Endodermal cell (in vitro differentiated cells): ENCODE data around the gene GAP43. TPM values are rescaled to one million over a fixed set of nuclear protein-coding genes. Genes with fewer than 3 reads are reported as not detected.

Source experiments
- DNase-seq: peaks from one replicate; pipeline ENCODE4 v3.0.0-alpha.2; 2017
- H3K27ac ChIP-seq: 2 replicates; pipeline ENCODE4 v1.5.1; 2013; ENCODE audit warnings: mild to moderate bottlenecking, low read depth, low read length, moderate library complexity
- H3K27me3 ChIP-seq: 2 replicates; pipeline ENCODE4 v1.6.1; 2013; ENCODE audit warnings: mild to moderate bottlenecking, low read length, moderate library complexity; ENCODE audit not compliant: insufficient read depth, control insufficient read depth, poor library complexity, severe bottlenecking
- H3K36me3 ChIP-seq: 2 replicates; pipeline ENCODE4 v1.7.0; 2013; ENCODE audit warnings: mild to moderate bottlenecking, low read length, moderate library complexity; ENCODE audit not compliant: control insufficient read depth, insufficient read depth
- H3K4me1 ChIP-seq: one replicate; pipeline ENCODE4 v1.7.0; 2013; ENCODE audit warnings: low read length; ENCODE audit not compliant: control insufficient read depth, insufficient read depth
- H3K4me3 ChIP-seq: 2 replicates; pipeline ENCODE4 v1.5.1; 2013; ENCODE audit warnings: mild to moderate bottlenecking, low read length, moderate library complexity
- H3K9ac ChIP-seq: 2 replicates; pipeline ENCODE4 v1.6.1; 2013; ENCODE audit warnings: mild to moderate bottlenecking, low read length, moderate library complexity; ENCODE audit not compliant: poor library complexity, severe bottlenecking; ENCODE audit errors: extremely low read depth
- H3K9me3 ChIP-seq: 2 replicates; pipeline ENCODE4 v1.6.1; 2013; ENCODE audit warnings: mild to moderate bottlenecking, low read length, moderate library complexity; ENCODE audit not compliant: control insufficient read depth
- H3K27ac Mint-ChIP-seq: 2 replicates; pipeline ENCODE4 v1.8.0; 2020; ENCODE audit warnings: mixed read lengths
- H3K27me3 Mint-ChIP-seq: 2 replicates; pipeline ENCODE4 v1.8.0; 2021; ENCODE audit warnings: mild to moderate bottlenecking, mixed read lengths; ENCODE audit not compliant: insufficient read depth
- H3K36me3 Mint-ChIP-seq: 2 replicates; pipeline ENCODE4 v1.8.0; 2020; ENCODE audit warnings: low read depth, mixed read lengths
- H3K4me1 Mint-ChIP-seq: 2 replicates; pipeline ENCODE4 v1.8.0; 2020; ENCODE audit warnings: mixed read lengths
- H3K4me3 Mint-ChIP-seq: 2 replicates; pipeline ENCODE4 v1.8.0; 2020; ENCODE audit warnings: mild to moderate bottlenecking, moderate library complexity, mixed read lengths
- H3K9me3 Mint-ChIP-seq: 2 replicates; pipeline ENCODE4 v1.8.0; 2020; ENCODE audit warnings: mild to moderate bottlenecking, mixed read lengths
- CTCF ChIP-seq: fragments of 200-600 bp; sonication (generic); conservative IDR thresholded peaks from 2 replicates; pipeline ENCODE4 v1.5.0; 2021; ENCODE audit warnings: antibody characterized with exemption, mild to moderate bottlenecking
- WGBS, 2 experiments: methylation state at CpG; one replicate each; pipeline versions ENCODE4 v1.1.5 to v1.1.7; 2013; ENCODE audit warnings: missing lambda C conversion rate in 2 of 2, mixed read lengths in 1 of 2; ENCODE audit not compliant: insufficient coverage in 1 of 2, insufficient read length in 1 of 2; 5-methylcytosine and 5-hydroxymethylcytosine counted together
- total RNA-seq, 2 donors: library from RNA; stranded (reverse); fragmentation: NEBNext Ultra II Directional in 1 of 2; extraction: Animal tissue kit (Norgen Biotek cat#: 25700) in 1 of 2; gene quantifications; 2 replicates in 1 of 2; 3 replicates in 1 of 2; pipeline ENCODE4 v1.2.1, GENCODE V29; 2021

GAP43 gene
- total RNA-seq, 2 donors from 2014 or later: 1.5 to 8.0 TPM

GRCh38 chr3:115578331-115578730 is 45.0 kb upstream of the GAP43 start:
- H3K27me3 ChIP-seq: peaks cover 39% of the 10 kb centered on the region
- Mint-ChIP-seq H3K4me1 (peaks cover 36% of the 10 kb centered on the region), H3K36me3 (no peaks in the 10 kb centered on the region), H3K27me3 (peaks cover 25% of the 10 kb centered on the region), H3K4me3 (no peak overlapping the region), H3K9me3 (no peaks in the 10 kb centered on the region), H3K27ac (no peak overlapping the region)
- WGBS, 2 experiments: 89 to 90% methylated on average over 1 of the region's 1 CpG
- no peak for TF ChIP-seq CTCF
- H3K9ac ChIP-seq: no peak overlapping the region
- no peak overlapping the region for H3K27ac ChIP-seq
- H3K4me1 ChIP-seq: peaks cover 3% of the 10 kb centered on the region
- H3K4me3 ChIP-seq: no peak overlapping the region
- H3K36me3 ChIP-seq: no peaks in the 10 kb centered on the region
- no peak for DNase-seq
- H3K9me3 ChIP-seq: no peaks in the 10 kb centered on the region

GRCh38 chr3:115580566-115580965 is 42.7 kb upstream of the GAP43 start:
- no peak overlapping the region for H3K27ac Mint-ChIP-seq
- H3K27me3 Mint-ChIP-seq: peaks cover 25% of the 10 kb centered on the region
- H3K4me1 Mint-ChIP-seq: peaks cover 28% of the 10 kb centered on the region
- Histone ChIP-seq H3K9ac (no peak overlapping the region), H3K36me3 (no peaks in the 10 kb centered on the region), H3K9me3 (no peaks in the 10 kb centered on the region), H3K4me1 (peaks cover 3% of the 10 kb centered on the region), H3K27ac (no peak overlapping the region), H3K4me3 (no peak overlapping the region), H3K27me3 (peaks cover 43% of the 10 kb centered on the region)
- DNase-seq: no peak
- no peaks in the 10 kb centered on the region for H3K36me3 Mint-ChIP-seq
- peaks cover 4% of the 10 kb centered on the region for H3K9me3 Mint-ChIP-seq
- no peak overlapping the region for H3K4me3 Mint-ChIP-seq
- 71 to 87% methylated on average over 1 of the region's 1 CpG for WGBS, 2 experiments
- TF ChIP-seq CTCF: no peak

GRCh38 chr3:115581362-115582135 is 41.8 kb upstream of the GAP43 start:
- no peaks in the 10 kb centered on the region for H3K36me3 ChIP-seq
- H3K4me3 ChIP-seq: no peak overlapping the region
- Mint-ChIP-seq H3K36me3 (no peaks in the 10 kb centered on the region), H3K9me3 (peaks cover 4% of the 10 kb centered on the region), H3K4me1 (peaks cover 22% of the 10 kb centered on the region), H3K27ac (no peak overlapping the region), H3K4me3 (no peak overlapping the region), H3K27me3 (peaks cover 25% of the 10 kb centered on the region)
- no peak for TF ChIP-seq CTCF
- DNase-seq: no peak
- peaks cover 43% of the 10 kb centered on the region for H3K27me3 ChIP-seq
- WGBS, 2 experiments: 65 to 84% methylated on average over 6 to 8 of the region's 8 CpGs
- H3K27ac ChIP-seq: no peak overlapping the region
- peaks cover 3% of the 10 kb centered on the region for H3K4me1 ChIP-seq
- no peak overlapping the region for H3K9ac ChIP-seq
- no peaks in the 10 kb centered on the region for H3K9me3 ChIP-seq
